SW 1271 (cell line): ENCODE results near the gene HS3ST4.

Experiments used
- DNase-seq, 2 experiments: peaks; one replicate each; lab custom pipeline; 2025; lab: John Stamatoyannopoulos, UW

The HS3ST4 gene

DNA sequence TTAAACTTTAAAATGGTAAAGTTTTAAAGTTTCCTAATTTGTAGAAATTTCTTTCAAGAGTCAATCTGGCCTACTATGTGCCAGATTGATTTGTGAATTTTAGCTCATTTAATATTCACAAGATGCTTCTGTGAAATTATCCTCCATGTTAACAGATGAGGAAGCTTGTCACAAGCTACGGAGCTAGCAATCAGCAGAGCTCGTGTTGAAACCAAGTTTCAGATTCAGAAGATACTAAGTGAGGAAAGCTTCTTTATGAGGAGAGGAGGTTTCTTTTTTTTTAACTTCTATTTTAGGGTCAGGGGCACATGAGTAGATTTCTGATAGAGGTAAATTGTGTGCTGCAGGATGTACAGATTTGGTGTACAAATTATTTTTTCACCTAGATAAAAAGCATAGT, 135.9 kb downstream of the HS3ST4 start:
- DNase-seq: no peak

GRCh38 chr16:25828510-25828909, 136.8 kb downstream of the HS3ST4 start:
- no peak for DNase-seq

DNA sequence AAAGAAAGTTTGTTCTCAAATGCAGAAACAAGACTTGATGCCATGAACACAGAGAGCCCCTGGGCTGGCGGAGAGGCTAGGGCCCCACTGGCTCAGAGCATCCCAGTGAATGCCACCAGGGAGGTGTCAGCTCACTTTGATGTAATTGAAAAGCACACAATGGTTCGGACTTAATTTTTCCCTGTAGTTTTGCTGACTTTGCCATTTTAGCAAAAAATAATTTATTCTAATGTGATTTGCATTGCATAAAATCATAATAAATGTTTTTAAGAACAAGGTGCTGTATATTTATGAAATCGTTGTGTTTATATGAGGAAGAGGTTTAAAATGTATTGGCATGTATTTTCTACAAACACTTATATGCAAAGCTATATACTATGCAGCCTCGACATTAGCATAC, 140.5 kb downstream of the HS3ST4 start:
- no peak for DNase-seq

DNA sequence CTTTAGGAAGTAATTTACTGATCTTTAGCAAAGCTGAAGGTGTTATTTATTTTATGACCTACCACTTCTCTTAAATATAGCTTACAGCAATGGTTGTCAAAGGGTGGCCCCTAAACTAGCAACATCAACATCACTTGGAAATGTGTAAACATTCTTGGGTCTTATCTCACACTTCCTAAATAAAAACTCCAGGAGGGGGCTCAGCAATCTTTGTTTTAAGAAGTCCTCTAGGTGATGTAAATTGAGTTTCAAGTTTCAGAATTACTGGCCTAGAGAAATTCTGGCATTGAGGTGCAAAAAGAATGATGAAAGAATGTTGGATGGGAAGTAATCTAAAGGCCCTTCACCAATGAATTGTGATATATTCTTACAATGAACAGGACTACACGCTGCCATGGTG, 142.3 kb downstream of the HS3ST4 start:
- no peak for DNase-seq

GRCh38 chr16:25835126-25835525, 143.4 kb downstream of the HS3ST4 start:
- no peak for DNase-seq

GRCh38 chr16:25838724-25839186, 147.0 kb downstream of the HS3ST4 start:
- DNase-seq: peak; percentile 20 to 51

- no peak for DNase-seq
Observed at GRCh38 chr16:25841761-25842160, 150.0 kb downstream of the HS3ST4 start.

GRCh38 chr16:25845901-25846300, 154.1 kb downstream of the HS3ST4 start:
- no peak for DNase-seq

- DNase-seq: no peak
Observed at GRCh38 chr16:25854141-25854540, 162.4 kb downstream of the HS3ST4 start.

GRCh38 chr16:25855063-25855462, 163.3 kb downstream of the HS3ST4 start:
- no peak for DNase-seq

- no peak for DNase-seq
Observed at GRCh38 chr16:25855818-25856217, 164.1 kb downstream of the HS3ST4 start.

GRCh38 chr16:25859645-25860044, 167.9 kb downstream of the HS3ST4 start:
- no peak for DNase-seq

GRCh38 chr16:25867041-25867440, 175.3 kb downstream of the HS3ST4 start:
- DNase-seq: no peak

DNA sequence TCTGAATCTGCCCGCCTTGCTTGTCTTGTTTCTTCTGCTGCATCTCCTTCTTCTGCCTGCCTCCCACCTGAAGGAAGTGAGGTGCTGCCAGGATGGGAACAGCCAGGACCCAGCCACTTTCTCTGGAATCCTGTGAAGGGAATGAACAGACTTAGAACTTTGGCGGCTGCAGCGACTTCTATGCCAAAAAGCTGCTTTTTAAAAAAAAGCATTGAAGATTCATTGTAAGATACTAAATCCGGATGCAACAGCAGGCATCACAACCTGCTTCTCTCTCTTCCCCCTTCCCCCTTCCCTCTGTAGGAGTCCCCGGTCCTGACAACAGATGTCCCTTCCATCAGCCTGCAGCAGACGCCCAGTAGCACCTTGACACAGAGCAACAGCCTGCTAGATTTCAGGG, 176.3 kb downstream of the HS3ST4 start:
- DNase-seq: no peak

DNA sequence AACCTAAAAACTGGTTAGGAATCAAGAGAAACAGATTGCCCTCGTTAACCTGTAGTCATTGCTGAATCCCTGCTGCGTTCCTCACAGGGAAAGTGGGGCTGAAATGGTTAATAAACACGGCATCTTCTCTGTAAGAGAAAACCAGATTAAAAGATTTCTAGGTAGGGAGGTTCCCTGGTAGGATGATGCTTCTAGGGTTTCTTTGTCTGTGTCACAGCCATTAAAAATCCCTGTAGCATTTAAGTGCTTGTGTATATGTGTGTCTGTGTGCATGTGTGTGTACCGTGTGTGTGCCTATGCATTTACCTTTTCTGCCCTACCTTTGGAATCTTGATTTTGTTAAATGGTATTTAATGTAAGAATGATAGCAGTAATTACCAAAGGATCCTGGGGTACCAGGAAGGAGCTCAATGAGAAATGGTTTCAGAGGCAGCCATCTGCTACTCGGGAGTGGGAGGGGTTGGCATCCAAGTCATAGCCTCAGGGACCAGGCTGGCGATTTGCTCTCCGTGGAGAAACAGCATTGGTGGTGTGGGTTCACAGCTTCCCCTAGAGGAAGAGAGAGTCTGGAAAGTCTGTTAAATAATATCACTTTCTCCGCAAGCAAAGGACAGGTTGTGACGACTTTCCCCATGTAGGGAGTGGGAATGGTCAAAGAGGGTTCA, 177.1 kb downstream of the HS3ST4 start:
- no peak for DNase-seq

GRCh38 chr16:25872369-25873070, 180.8 kb downstream of the HS3ST4 start:
- no peak for DNase-seq

DNA sequence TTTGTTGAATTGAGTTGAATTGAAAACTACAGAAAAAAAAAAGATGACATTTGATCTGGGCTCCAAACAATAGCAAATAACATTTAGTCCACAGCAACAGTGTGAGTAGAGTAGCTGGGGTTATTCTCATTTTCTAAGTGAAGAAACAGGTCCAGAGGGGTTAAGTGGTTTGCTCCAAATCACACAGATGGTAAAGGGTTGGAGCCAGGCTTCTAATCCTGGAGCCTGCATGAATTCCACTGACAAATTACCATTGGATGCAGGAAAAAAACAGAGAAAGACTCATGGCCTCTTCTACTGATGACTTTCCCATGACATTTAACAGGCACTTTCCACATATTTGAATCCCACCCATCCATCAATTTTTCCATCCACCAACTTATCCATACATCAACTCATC, 182.4 kb downstream of the HS3ST4 start:
- DNase-seq: no peak

DNA sequence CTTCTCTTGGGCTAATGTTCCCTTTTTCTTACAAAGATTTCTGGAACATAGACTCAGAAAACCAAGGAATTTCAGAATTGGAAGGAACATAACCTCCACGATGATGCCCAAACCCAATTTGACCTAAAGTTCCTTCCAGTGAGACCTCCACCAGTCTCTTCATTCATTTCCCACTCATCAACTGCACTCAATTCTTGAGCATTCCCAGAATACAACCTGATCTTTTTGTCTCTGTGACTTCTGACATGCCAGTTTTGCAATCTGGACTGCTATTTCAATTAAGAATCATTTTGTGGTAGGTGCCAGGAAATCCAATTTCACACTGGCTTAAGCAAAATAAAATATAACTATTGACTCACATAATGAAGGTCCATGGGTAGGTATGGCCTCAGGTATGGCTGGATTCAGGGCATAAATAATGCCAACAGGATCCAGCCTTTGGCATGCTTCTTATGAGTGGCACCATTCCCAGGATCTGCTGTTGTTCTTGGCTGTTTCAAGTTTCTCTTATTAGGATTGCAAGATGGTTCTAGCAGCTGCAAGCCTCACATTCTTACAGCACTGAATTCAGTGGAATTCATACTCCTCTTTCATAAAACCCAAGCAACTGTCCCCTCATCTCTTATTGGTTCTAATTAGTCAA, 184.3 kb downstream of the HS3ST4 start:
- no peak for DNase-seq

GRCh38 chr16:25877103-25877502, 185.3 kb downstream of the HS3ST4 start:
- no peak for DNase-seq

GRCh38 chr16:25886598-25886997, 194.8 kb downstream of the HS3ST4 start:
- no peak for DNase-seq

GRCh38 chr16:25888868-25889267, 197.1 kb downstream of the HS3ST4 start:
- no peak for DNase-seq

GRCh38 chr16:25893332-25893731, 201.6 kb downstream of the HS3ST4 start:
- no peak for DNase-seq

GRCh38 chr16:25894093-25894492, 202.3 kb downstream of the HS3ST4 start:
- no peak for DNase-seq
